Effector CD8-positive, alpha-beta T cell (primary cell): ENCODE data around the gene RAB11FIP5.
"Not testable (repeated sequence)": the region's sequence is repeated elsewhere in the genome, so short reads cannot be mapped to it uniquely, and the experiment has no call there.

Experiments
- DNase-seq: peaks from one replicate; lab custom pipeline; 2025; lab: John Stamatoyannopoulos, UW

RAB11FIP5 gene

DNA sequence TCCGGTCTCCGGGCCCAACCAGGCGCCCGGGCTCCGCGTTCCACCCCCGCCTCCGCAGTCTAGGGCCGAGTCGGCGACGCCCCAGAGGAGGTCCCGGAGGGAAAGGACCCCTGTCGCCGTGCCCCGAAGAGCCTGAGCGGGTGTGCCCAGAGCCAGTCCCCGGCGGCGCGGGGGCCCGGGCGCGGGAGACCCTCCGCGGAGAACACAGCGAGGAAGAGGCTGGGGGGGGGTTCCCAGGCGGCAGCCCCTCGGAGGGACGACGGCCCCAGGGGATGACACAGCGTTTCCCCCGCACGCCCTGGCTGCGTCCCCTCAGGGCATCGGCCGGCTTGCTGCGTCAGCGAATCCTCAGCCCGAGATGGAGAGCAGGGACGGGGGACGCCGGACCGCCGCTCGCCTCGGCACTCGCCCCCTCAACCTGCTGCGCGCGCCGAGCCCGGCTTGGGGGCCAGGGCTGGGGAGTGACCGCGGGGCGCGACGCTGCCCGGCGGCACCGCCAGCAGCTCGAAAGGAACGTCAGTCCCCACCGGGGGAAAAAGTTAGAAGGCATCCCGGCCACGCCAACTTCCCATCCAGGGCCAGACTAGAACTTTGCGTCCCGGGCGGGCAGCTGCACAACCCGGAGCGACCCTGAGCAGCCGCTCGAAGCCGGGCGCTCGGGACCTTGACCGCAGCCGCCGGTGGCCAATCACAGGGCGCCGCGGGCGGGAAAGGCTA is 41.9 kb downstream of the RAB11FIP5 start:
- DNase-seq, result peak; percentile 41

DNA sequence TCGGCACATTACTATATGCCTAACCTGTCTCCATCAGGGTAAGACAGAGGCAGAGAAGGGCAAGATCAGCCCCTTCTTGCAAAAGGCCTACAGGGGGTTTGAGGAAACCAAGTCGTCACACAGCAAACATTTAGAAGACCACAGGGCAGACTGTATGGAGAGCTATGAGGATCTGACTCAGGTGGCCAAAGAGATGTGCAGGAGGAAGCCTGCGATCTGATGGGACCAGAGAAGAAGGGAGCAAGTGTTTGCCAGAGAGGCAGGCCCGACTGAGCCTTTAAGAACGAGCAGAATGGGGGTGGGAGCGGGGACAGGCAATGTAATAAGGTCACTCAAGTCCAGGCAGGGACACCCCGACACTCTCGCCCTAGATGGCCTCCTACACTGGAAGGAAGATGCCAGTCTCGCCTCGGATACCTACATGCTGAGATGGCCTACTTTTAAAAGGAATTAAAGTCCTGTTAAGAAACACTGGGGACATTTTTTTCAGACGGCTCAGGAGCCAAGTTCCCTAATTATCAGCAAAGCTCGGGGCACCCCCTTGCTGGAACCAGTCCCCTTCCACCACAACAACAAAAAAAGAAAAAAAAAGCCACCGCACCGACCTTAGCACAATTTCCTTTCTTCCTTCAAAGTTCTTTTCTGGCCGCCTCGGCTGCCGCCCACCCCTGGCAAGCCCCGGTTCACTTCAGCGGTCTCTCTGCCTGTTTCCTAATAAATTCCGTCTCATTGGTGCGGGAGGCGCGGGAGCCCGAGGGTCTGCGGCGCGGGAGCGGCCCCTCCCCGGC is 42.7 kb downstream of the RAB11FIP5 start:
- no peak for DNase-seq

DNA sequence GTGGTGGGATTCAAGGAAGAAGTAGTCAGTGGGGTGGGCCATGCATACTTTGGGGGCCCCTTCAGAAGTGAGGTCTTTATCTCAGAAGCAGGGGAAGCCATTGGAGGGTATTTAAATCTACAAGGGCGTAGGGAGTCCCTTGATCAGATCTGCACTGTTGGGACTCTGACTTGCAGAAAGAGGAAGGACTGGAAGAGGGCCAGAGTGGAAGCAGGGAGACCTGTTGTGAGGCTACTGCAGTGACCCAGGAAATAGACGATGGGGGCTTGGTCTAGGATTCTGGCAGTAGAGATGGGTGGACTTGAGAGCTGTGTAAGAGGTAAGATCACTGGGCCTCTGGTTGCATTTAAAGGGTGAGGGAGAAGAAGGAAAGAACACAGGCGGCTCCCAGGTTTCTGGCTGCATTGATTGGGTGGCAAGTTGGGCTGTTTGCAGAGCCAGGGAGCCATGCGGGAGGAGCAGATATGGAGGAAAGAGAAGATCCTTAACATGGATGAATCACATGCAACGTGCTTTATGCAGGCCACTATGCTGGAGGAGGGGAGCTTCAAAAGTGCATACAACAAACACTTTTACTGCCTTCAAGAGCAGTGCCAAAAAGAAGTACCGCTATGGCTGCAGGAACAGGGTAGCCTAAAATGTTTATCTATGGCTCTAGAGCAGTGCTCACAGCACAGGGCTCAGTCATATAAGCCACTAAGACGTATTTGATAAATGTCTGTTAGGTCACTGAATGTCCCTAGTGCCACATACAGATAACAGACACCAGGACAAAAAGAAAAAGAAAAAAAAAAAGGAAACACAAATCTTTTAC is 43.5 kb downstream of the RAB11FIP5 start:
- no peak for DNase-seq

DNA sequence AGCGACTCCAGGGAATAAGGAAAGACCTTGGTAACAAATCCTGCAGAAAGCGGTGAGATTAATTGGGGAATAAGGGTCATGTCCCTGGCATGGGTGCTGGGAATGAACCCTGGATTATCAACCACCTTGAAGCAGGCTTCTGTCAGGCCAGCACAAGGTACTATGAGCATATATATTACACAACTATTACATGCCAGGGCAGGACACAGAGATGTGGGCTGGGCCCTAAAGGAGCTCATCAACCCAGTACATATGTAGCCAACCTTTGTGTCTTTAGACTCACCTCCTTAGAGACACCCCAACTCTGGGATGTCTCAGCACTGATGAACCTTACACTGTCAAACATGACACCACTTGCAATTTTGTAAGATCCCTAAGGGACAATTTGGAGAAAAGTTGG is 44.6 kb downstream of the RAB11FIP5 start:
- no peak for DNase-seq

DNA sequence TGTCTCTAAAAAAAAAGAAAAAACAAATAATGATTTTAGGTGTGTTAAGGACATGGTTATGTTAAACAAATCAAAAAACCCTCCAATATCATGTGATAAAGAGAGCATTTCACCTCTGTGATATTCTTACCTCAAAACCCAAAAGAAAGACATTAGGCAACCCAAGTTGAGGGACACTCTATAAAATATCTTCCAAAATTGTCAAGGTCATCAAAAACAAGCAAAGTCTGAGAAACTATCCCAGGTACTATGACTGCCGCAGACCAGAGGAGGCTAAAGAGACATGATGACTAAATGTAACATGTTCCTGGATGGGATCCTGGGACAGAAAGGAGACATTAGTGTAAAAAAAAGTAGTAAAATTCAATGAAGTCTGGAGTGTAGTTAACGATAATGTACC is 45.7 kb downstream of the RAB11FIP5 start:
- DNase-seq, result no peak

DNA sequence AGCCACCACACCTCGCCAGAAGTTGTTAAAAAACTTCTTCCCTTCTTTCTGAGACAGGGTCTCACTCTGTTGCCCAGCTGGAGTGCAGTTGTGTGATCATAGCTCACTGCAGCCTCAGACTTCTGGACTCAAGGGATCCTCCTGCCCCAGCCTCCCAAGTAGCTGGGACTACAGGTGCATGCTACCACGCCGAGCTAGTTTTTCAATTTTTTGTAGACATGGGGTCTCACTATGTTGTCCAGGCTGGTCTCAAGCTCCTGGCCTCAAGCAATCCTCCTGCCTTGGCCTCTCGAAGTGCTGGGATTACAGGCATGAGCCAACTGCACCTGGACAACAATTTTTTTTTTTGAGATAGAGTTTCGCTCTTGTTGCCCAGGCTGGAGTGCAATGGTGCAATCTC is 47.7 kb downstream of the RAB11FIP5 start:
- not testable (repeated sequence) for DNase-seq

DNA sequence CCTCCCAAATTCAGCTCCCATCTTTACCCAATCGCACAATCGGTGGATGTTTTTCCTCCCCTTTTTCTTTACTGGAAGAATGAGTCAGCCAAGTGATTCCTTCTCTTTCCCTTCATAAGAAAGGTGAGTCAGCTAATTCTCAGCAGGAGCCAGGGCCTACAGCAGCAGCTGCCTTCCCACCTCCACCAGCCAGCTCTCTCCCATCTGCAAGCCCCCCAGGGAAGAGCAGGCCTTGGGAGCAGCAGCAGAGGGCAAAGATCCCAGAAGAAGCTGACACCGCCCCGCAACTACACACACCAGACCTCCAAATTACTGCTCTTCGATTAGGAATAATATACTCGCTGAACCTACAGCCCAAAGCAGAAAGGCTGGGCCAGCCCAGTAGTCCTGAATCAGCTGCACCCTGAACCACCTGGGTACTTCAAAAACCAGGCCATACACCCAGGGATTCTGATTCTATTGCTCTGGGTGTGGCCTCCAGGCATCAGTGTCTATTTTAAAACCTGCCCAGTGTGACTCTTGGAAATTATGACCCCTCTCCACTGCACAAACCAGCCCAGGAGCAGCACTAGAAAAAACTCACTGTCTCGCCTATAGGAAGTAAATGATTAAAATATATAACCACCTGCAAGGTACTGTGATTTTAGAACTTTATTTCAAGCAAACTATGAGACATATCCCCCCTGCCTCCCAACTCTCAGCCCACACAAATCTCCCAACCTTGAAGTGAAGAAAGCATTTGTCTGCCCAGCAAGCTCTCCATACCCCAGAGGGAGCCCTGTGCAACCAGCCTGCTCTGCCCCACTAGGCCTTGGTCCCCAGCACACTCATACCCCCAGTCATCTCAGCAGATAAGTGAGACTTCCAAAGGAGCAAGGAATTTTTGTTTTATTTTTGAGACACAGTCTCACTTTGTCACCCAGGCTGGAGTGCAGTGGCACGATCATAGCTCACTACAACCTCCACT is 48.6 kb downstream of the RAB11FIP5 start:
- no peak for DNase-seq

DNA sequence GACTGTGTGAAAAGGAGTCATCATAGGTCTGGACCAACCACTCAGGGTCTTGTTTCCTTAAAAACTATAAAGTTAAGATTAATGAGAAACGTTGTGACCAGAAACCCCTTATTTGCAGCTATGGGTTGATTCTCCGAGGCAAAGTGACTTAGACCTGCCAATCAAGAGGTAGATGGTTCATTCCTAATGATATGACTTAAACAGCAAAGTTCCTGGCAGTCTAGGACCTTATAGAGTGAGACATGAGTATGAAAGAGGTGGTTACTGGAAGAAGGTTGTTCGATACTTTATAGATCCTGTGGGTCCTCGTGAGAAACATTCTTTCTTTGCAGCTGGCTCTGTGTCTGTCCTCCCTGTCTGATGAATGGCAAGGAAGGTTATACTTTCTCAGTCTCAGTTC is 49.3 kb downstream of the RAB11FIP5 start:
- no peak for DNase-seq

DNA sequence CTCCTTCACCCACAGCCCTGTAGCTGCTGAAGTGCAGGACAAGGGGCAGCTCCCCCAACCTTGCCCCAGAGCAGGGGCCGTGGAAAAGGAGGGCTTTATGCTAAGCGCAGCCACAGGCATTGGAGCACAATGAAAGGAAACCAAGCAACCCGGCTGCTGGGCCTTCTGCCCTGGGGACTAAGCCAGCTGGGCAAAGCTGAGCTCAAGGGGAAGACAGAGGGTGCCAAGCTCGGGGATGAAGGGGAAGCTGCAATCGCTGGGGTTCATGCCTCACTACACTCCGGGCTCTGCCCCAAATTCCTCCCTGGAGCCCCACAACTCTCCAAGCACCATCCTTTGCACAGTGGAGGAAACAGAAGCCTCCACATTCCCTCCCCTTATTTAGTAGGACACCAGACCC is 53.6 kb downstream of the RAB11FIP5 start:
- no peak for DNase-seq

DNA sequence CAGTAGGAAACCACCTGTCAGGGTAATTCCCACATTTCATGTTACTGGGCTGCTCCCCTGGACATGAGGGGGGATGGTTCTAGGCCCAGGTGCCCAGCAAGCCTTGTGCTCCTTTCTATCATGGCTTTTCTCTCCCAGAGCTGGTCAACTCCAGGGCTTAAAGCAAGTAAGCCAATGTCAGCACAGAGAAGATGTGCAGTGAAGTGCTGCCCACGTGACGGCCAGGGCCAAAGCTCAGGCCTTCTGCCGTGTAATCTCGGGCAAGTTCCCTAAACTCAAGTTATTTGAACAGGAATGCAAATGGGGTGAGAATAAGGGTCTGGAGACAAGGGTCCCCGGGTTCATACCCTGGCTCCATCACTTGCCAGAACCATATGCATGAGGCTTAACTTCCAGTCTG is 57.8 kb downstream of the RAB11FIP5 start:
- no peak for DNase-seq

DNA sequence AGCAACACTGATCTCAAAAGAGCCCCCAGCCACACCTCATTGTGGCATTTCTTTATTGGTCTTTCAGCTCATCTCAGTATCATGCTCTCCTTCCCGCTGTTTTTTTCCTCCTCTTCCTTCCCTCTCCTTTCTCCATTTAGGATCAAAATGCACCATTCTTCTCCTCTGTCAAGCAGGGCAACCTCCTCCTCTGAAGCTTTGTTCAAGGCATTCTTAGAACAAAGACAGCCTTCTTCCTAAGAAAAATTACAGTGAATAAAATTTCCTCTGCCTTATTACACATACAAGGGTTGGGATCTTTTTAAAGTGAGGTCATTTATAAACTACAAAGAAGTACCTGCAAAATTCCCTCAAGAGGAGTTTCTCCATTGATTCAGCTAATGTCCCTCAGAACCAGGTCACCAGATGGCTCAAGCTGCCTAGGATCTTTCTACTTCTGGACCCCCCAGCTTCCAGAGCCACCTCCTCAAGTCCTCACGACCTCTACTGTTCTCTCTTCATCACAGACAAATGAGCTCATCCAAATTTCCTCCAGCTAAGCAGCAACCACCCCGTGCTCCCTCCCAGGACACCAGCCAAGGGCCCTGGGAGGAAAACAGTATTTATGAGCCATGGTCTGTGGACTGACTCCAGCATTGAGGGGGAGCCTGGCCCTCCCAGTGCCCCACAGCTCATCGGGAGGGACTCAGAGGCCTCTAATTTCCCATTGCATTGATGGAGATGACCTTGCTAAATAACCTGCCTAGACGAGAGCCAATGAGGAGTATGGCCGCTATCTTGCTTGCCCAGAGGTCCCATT is 59.2 kb downstream of the RAB11FIP5 start:
- DNase-seq, result no peak

DNA sequence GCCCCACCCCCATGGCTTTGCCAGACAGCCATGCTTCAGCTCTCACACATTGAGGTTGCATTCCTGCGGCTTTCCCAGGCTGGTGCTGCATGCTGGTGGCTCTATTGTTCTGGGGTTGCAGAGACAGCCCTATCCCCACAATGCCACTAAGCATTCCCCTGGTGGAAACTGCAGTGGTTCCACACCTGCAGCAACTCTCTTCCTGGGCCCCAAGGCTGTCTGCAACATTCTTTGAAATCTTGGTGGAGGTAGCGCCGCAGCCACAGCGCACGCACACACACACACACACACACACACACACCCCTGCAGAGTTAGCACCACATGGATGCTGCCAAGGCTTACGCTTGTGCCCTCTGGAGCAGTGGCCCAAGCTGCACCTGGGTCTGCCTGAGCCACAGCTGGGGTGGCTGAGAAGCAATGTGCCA is 62.6 kb downstream of the RAB11FIP5 start:
- DNase-seq, result no peak

DNA sequence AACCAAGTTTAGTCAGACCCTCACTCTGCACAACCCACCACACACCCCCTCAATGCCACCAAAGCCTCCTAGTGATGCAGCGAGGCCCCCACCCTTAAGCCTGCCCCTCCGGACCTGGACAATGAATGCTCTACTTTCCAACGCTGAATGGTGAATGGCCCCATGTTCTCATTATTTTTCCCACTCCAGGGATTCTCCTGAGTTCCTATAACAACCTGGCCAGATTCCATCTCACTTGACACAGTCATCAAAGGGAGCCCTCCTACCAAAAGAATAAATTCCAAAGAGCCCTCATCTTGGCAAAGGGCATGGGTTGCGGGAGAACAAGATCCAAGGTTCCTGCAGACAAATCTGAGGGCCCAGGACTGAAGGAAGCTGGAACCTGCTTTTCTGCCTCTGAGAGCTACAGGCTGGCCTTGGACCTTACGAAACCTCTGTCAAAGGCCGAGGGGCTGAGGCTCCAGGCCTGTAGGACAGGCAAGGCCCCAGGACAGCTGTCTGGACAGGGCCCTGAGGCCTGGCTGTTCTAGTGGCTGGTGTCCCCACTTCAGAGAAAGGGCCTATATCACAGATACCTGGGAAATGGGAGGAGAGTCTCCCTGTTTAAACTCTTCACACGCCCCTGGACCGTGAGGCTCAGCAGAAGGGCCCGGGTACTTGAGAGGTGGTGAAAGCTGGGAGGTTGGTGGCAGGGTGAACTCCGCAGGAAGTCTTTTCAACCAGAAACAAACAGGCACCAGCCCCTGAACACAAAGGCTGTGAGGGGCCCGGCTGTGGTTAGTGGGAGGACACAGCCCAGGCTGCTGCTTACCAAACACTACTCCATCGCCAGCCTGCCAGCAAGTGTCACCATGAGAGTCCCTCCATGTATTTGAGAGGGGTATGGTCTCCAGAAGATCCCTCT is 68.6 kb downstream of the RAB11FIP5 start:
- DNase-seq, result no peak

DNA sequence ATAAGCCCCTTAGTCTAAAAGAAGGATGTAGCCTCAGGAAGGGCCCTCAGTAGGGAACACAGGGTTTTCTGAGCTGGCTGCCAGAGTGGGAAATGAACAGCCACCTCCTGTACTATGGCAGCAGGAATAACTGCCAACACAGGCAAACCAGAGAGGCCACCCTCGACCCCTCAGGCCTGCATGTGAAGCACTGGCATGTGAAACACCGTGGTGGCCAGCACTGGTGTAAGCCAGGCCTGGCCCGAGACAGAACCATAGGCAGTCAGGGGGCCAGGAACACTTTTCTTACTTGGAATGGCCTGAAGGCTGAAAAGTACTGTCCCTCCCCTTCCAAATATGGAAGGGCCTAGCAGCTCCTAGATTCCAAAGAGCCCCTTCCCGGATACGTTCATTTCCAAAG is 69.5 kb downstream of the RAB11FIP5 start:
- no peak for DNase-seq

DNA sequence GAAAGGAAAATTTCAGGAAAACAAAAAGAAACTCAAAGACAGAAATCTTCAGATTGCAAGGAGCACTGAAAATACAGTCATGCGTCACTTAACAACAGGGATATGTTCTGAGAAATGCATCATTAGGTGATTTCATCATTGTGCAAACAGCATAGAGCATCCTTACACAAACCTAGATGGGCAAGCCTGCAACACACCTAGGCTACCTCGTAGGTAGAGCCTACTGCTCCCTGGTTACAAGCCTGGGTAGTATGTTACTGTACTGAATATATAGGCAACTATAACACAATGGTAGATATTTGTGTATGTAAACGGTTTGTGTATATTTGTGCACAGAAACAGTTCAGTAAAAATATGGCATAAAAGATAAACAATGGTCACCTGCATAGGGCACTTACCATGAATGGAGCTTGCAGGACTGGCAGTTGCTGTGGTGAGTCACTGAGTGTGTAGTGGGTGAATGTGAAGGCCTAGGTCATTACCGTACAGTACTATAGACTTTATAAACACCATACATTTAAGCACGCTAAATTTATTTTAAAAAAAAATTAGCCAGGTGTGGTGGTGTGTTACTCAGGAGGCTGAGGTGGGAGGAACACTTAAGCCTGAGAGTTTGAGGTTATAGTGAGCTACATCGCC is 74.7 kb downstream of the RAB11FIP5 start:
- DNase-seq, result no peak

DNA sequence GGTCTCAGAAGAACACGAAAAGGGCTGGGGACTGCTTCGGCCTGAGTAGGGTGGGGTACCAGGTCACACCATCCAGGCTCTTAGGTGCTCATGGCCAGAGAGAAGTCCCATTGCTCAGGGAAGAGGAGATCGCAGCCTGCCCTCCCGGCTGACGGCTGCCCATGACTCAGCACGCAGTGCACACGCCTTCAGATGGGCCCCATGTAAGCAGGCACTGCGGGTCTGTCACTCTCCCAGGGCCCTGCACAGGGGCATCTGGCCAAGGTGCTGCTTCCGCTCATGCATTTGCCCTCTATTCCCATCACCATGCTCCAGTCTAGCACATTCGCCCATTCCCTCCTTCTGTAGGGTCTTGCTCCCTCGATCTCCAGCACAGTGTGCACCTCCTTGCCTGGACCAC is 76.0 kb downstream of the RAB11FIP5 start:
- no peak for DNase-seq

DNA sequence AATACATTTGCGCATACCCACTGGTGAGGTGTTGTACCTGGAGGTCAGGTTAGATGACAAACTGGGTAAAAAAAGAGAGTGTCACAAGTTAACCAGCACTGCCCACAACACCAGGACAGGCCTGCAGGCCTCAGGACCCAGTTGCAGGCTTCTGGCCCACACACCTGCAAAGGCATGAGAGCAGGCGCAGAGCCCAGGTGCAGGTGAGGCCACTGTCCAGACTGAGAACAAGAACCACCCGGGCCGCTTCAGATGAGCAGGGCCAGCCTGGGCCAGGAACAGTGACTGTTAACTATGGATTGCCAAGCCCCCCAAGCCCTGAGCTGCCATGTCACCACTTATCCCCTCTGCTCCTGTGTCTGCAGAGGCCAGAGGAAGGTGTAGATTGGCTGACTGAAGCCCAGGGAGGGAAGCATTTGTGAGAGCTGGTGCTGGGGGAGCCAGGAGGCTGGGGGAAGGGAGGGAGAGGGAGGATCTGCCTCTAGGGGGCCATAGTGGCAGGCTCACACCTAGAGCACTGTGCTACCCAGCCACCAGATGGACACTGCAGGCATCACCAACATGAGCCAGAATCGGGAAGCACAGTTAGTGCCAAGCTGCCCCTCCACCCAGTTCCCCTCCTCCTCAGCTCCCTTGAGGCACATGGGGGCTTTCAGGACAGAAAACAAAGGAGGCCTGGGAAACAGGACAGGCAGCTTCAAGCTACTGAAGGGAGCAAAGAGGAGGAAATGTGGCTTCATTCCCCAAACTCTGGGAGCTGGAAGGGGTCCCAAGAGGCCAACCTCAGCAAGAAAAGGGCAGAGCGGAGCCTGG is 76.6 kb downstream of the RAB11FIP5 start:
- DNase-seq, result no peak
